SK-MEL-5 (cell line): ENCODE results near the gene EPHA10. TPM values are rescaled to one million over a fixed set of nuclear protein-coding genes. Genes with fewer than 3 reads are reported as not detected.
"Not testable (repeated sequence)": the region's sequence is repeated elsewhere in the genome, so short reads cannot be mapped to it uniquely, and the experiment has no call there.

ENCODE experiments used
- DNase-seq: peaks from one replicate; pipeline ENCODE4 v3.0.0-alpha.2; 2016; ENCODE audit warnings: low read depth, low spot score
- in situ Hi-C: cut with HindIII; loops from 2 replicates; pipeline ENCODE4 v1.10.0; 2016; ENCODE audit warnings: low sequenced_read_pairs, high pct_unique_total_duplicates, low pct_unique_long_range_greater_than_20kb
- total RNA-seq: library from RNA; depleted of rRNA; stranded (reverse); fragments of >200 nt; shearing (Covaris generic); gene quantifications from 2 replicates; pipeline ENCODE4 v1.2.3, GENCODE V29; 2014

EPHA10 gene
- total RNA-seq, 1 experiment from 2014 or later: 0.13 TPM

GRCh38 chr1:37697090-37697489 lies 67.8 kb downstream of the EPHA10 start:
- no peak for DNase-seq
- in situ Hi-C loops: loop anchor here (25.0 kb wide), 1 partner anchor 110 kb away; the partner anchor contains the start of gene GNL2

GRCh38 chr1:37692834-37693175 lies 72.1 kb downstream of the EPHA10 start:
- in situ Hi-C loops: loop anchor here (25.0 kb wide), 1 partner anchor 106 kb away; the partner anchor contains the start of gene GNL2
- no peak for DNase-seq

DNA sequence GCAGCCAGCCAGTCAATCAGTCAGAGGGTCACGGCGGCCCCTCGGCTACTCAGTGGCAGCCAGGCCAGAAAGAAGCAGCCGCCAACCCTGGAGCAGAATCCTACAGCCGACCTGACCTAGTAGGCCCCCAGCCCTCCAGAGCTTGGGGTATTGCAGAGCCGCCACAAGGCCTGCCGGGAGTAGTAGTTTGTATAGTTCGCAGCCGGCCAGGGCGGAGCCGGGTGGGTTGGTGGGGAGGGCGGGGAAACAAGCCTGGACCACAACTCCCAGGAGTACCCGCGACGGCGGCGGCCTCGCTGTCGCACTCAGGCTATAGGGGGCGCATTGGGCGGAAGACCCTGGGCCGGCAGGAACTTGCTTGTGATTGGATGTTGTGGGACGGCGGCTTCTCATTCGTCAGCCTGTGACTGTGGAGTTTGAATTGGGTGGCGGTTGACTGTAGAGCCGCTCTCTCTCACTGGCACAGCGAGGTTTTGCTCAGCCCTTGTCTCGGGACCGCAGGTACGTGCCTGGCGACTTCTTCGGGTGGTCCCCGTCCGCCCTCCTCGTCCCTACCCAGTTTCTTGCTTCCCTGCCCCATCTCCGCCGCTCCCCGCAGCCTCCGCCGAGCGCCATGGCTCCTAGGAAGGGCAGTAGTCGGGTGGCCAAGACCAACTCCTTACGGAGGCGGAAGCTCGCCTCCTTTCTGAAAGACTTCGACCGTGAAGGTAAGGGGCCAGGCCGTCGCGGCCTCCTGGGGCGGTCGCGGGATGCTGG lies 72.7 kb downstream of the EPHA10 start, which contains the start of gene CDCA8:
Gene CDCA8 (plus strand): TSS at position 439 of the 756 bp plus-strand sequence. CDS start 175 bp downstream, at position 614.
- in situ Hi-C loops: loop anchor here (25.0 kb wide), 1 partner anchor 105 kb away; the partner anchor contains the start of gene GNL2
- peak; percentile 96 for DNase-seq

DNA sequence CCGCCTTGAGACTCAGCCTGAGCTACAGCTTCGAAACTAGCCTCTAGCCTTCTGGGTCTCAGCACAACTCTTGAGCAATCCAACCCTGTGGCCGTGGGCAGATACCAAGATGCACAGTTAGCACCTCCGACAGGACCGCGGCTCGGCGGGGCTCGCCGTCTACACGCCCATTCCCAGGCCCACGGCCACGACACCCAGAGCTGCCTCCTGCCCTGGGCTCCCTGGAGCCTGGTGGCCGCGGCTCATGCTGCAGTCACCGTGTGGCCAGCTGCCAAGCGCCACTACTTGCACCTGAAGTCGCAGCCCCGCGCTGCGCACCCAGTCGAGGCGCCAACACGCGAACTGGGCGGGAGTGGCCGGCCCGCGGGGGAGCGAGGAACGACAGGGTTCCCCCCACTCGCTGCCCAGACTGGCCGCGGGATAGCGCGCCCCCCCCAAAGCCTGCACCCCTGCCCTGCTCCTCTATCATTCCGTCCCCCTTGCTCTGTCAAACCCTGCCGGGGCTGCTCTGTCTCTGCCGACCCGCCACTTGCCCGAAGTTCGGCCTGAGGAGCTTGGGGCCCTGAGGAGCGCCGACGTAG lies 73.3 kb downstream of the EPHA10 start:
- no peak for DNase-seq
- in situ Hi-C loops: loop anchor here (25.0 kb wide), 1 partner anchor 104 kb away; the partner anchor contains the start of gene GNL2

DNA sequence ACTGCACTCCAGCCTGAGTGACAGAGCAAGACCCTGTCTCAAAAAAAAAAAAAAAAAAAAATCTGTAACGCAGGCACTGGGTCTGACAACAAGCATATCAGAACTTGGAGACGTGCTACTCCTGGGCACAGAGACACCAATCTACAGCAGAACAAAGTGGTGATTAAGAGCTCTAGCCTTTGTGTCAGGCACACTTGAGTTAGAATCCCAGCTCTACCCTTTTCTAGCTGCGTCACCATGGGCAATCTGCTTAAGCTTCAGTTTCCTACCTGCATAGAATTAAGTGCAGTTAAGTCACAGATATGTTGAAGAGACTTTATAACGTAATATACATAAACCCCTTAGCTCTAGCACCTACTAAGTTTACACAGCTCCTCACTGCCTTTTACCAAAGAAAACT lies 76.0 kb downstream of the EPHA10 start:
- DNase-seq: no peak
- in situ Hi-C loops: loop anchor here (25.0 kb wide), 1 partner anchor 102 kb away; the partner anchor contains the start of gene GNL2

DNA sequence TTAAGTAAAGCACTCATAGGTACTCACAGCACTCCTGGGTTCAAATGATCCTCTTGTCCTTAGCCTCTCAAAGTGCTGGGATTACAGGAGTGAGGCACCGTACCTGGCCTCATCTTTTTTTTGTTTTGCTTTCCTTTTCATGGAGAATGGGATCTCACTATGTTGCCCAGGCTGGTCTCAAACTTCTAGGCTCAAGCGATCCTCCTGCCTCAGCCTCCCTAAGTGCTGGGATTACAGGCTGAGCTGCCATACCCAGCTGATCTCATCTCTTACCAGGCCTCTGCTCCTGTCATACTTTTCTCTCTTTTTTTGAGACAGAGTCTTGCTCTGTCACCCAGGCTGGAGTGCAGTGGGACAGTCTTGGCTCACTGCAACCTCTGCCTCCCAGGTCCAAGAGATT lies 77.2 kb downstream of the EPHA10 start:
- DNase-seq: not testable (repeated sequence)
- in situ Hi-C loops: loop anchor here (25.0 kb wide), 1 partner anchor 100 kb away; the partner anchor contains the start of gene GNL2

DNA sequence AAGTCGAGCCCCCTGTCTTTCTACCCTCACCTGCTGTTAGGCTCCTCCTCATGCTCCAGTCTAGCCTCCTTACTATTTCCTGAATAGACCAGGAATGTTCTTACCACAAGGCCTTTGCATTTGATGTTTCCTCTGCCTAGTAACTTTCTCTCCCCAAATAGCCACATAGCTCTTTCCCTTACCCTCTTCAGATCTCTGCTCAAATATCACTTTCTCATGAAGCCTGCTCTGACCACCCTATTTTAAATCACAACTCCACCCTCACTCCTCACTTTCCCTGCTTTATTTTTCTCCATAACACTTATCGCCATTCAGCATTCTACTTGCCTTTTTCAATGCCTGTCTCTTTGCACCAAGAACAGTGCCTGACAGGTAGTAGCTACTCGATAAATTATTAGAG lies 79.2 kb downstream of the EPHA10 start:
- in situ Hi-C loops: loop anchor here (25.0 kb wide), 1 partner anchor 98 kb away; the partner anchor contains the start of gene GNL2
- no peak for DNase-seq

DNA sequence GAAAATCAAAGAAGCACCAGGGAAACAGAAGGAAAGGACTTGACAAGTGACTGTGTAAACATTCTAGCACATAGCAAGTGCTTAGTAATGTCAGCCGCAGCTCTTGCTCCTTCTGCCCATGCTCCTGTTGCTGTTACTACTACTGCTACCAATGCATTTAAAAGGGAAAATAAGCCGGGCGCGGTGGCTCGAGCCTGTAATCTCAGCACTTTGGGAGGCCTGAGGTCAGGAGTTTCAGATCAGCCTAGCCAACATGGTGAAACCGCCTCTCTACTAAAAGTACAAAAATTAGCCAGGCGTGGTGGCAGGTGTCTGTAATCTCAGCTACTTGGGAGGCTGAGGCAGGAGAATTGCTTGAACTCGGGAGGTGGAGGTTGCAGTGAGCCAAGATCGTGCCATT lies 80.7 kb downstream of the EPHA10 start:
- in situ Hi-C loops: loop anchor here (25.0 kb wide), 1 partner anchor 97 kb away; the partner anchor contains the start of gene GNL2
- DNase-seq: not testable (repeated sequence)

GRCh38 chr1:37682334-37682987 lies 82.5 kb downstream of the EPHA10 start:
- peak; percentile 70 for DNase-seq
- in situ Hi-C loops: loop anchor here (25.0 kb wide), 1 partner anchor 95 kb away; the partner anchor contains the start of gene GNL2

DNA sequence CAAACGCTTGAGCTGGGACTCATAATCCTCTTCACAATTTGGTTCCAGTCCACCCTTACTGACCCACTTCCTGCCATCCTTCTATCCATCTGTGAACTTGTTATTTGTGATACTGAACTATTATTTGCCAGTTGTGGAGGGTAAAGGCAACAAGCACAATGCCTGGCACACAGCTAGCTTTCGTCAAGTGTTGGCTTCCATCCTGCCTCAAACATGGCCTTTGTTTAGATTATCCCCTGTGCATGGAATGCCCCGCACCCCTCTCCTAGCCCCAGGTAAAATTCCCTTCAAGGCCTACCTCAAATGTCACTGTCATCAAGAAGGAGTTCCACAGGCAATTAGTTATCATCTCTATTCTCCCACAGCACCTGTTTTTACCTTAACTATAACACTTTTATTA lies 84.0 kb downstream of the EPHA10 start:
- DNase-seq: no peak
- in situ Hi-C loops: loop anchor here (25.0 kb wide), 1 partner anchor 94 kb away; the partner anchor contains the start of gene GNL2

DNA sequence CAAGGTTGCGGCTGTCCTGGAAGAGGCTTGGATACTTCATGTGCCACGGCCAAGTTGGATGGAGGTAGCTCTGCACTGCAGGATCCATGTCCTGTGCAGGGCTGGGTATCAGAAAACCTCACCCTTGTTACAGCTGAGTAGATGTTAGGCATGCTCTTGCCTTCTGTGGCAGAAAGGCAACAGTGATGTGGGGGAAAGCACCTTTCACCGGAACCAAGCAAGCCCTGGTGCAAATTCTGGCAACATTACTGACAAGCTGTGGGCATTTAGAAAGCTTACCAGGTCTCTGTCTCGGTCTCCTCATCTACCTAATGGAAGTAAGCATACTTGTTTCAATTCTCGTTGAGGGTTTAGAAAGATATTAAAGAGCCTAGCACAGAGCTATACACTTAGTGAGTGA lies 87.1 kb downstream of the EPHA10 start:
- DNase-seq: no peak
- in situ Hi-C loops: loop anchor here (25.0 kb wide), 1 partner anchor 91 kb away; the partner anchor contains the start of gene GNL2

GRCh38 chr1:37677143-37677439 lies 87.8 kb downstream of the EPHA10 start:
- DNase-seq: no peak
- in situ Hi-C loops: loop anchor here (25.0 kb wide), 1 partner anchor 90 kb away; the partner anchor contains the start of gene GNL2

GRCh38 chr1:37676281-37677142 lies 88.4 kb downstream of the EPHA10 start:
- DNase-seq: no peak
- in situ Hi-C loops: loop anchor here (25.0 kb wide), 1 partner anchor 89 kb away; the partner anchor contains the start of gene GNL2

DNA sequence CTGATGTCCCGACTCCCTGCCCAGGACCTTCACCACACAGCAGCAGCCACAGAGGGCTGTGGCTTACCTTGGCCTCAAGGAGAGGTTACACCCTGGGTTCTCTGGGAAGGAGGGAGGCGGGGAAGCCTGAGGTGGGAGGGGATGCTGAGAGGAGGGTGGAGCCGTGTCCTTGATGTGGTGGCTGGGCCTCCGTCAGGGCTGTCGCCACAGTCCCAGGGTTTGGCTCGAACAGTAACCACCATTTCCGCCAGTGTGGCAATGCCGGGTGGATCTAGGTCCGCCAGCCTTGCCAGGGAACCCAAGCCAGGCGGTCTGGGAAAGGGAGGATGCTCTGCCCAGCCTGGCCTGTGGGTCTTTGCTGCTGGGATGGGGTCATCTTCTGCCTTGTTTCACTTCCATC lies 91.0 kb downstream of the EPHA10 start:
- DNase-seq: no peak
- in situ Hi-C loops: no loop called here

GRCh38 chr1:37672136-37672870 lies 92.6 kb downstream of the EPHA10 start:
- in situ Hi-C loops: no loop called here
- no peak for DNase-seq

DNA sequence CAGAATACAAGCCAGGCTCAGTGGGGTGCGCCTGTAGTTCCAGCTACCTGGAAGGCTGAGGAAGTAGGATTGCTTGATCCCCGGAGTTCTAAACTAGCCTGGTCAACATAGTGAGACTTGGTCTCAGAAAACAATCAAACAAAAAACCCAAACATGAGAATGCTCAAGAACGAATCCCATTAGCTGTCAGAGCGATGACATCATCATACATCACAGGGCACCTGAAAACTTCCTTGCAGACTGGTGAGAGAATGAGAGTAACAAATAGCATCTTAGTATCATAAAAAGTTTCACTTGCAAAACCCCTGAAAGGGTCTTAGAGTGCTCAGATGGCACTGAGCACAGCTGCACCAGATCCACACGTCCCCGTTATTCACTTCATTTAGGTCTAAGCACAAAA lies 93.7 kb downstream of the EPHA10 start:
- in situ Hi-C loops: no loop called here
- no peak for DNase-seq
